ENCODE results near the gene LRTM2. TPM values are rescaled to one million over a fixed set of nuclear protein-coding genes. Genes with fewer than 3 reads are reported as not detected.
A peak's percentile ranks its signal among the peaks of the same experiment; 100 is the strongest.

Gene LRTM2
- total RNA-seq, 4 donors from 2014 or later = not detected

- Histone ChIP-seq H3K4me1 (peaks cover 0 to 11% (median 0%) of the 10 kb centered on the region in 3 donors), H3K9me3 (no peaks in the 10 kb centered on the region), H3K27ac (peak overlapping the region in 3 of 4 donors; percentile 14 to 29 (median 20)), H3K36me3 (no peaks in the 10 kb centered on the region), H3K27me3 (no peaks in the 10 kb centered on the region), H3K4me3 (no peak overlapping the region)
- 34 to 54% methylated on average over 11 to 12 of the region's 25 CpGs for WGBS, 2 donors
- DNase-seq = no peak
- TF ChIP-seq POLR2A (IDR thresholded peaks at IDR 0.05) (no peak), CTCF (IDR thresholded peaks at IDR 0.05) (no peak)
- intact Hi-C loops (cut with DNase I) = no loop called here
These were observed 15.6 kb upstream of the LRTM2 start for GRCh38 chr12:1804545-1805332.

DNA sequence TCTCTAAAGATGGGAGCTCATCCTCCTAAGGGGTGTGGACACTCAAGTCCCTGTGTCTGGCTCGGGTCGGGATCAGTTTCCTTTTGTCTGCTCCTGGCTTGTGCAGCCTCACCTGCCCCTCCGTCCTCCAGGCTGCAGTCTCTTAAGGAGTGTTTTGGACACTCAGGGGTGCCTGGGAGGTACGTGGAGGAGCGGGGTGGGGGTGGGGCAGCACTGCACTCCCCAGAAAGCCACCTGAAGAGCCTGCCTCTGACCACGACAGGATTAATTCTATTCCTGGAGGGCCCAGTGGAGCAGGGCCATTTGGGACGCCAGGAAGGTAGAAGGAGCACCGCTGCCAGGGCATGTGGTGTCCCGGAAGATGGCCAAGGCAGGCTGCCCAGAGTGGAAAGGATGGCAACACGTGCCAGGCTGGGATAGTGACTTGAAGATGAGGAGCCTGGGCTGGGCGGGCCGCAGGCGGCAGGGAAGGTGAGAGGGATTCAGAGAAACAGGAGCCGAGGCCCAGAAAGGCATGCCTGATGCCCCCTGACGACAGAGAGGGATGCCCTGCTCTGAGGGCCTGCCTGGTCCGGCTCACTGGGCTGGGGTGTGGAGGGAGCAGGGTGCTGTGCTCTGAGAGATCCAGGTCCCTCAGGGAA, 14.8 kb upstream of the LRTM2 start:
- intact Hi-C loops (cut with DNase I) = no loop called here
- no peak for DNase-seq
- no peaks in the 10 kb centered on the region for H3K27me3 ChIP-seq
- no peaks in the 10 kb centered on the region for H3K36me3 ChIP-seq
- no peaks in the 10 kb centered on the region for H3K9me3 ChIP-seq
- peaks cover 0 to 11% (median 0%) of the 10 kb centered on the region in 3 donors for H3K4me1 ChIP-seq
- no peak for TF ChIP-seq POLR2A (IDR thresholded peaks at IDR 0.05)
- no peak for TF ChIP-seq CTCF (IDR thresholded peaks at IDR 0.05)
- 79 to 96% methylated on average over 5 to 7 of the region's 16 CpGs for WGBS, 2 donors
- H3K27ac ChIP-seq = no peak overlapping the region
- no peak overlapping the region for H3K4me3 ChIP-seq

DNA sequence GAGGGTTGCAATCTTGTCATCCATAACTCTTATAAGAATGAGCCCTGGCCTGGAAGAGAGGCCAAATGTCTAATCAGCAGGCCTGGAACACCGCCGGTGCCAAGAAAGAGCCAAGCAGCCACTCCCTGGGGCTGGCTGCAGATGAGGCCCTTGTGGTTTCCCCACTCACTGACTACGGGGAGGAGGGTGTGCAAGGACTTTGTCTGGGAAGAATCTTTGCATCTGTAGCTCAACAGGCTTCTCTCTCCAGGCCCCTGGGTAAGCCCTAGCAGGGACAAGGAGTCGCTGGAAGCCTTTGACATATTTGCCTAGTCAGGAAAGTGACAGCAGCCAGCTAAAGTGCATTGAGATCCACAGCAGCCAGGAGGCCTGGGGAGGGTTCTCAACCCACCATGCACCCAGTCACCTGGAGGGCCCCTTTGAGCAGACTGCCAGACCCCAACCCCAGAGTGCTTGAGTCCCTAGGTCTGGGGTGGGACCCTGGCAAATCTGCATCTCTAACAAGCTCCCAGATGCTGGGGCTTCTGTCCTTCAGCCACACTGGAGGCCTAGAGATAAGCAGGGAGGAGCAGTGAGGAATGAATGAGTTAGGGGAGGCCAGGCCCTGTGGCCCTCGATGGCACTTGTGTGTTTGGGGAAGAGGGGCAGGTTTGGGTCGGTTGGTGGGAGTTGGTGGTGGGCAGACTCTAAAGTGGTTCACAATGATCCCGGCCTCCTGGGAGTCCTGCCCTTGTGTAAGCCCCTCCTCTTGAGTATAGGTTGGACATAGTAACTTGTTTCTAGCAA, 13.9 kb upstream of the LRTM2 start:
- Histone ChIP-seq H3K27ac (no peak overlapping the region), H3K4me3 (no peak overlapping the region), H3K27me3 (peaks cover 0 to 2% (median 0%) of the 10 kb centered on the region in 4 donors), H3K9me3 (no peaks in the 10 kb centered on the region), H3K4me1 (peaks cover 0 to 15% (median 0%) of the 10 kb centered on the region in 3 donors), H3K36me3 (no peaks in the 10 kb centered on the region)
- DNase-seq = no peak
- intact Hi-C loops (cut with DNase I) = no loop called here
- TF ChIP-seq POLR2A (IDR thresholded peaks at IDR 0.05) = no peak
- WGBS, 2 donors = 57 to 60% methylated on average over 3 to 6 of the region's 7 CpGs

GRCh38 chr12:1807087-1807860, 13.1 kb upstream of the LRTM2 start:
- 85 to 89% methylated on average over 10 of the region's 15 CpGs for WGBS, 2 donors
- Histone ChIP-seq H3K27ac (no peak overlapping the region), H3K4me1 (peaks cover 0 to 21% (median 0%) of the 10 kb centered on the region in 3 donors), H3K9me3 (no peaks in the 10 kb centered on the region), H3K36me3 (no peaks in the 10 kb centered on the region), H3K4me3 (no peak overlapping the region), H3K27me3 (peaks cover 0 to 5% (median 0%) of the 10 kb centered on the region in 4 donors)
- TF ChIP-seq POLR2A (IDR thresholded peaks at IDR 0.05) (no peak), CTCF (IDR thresholded peaks at IDR 0.05) (no peak)
- intact Hi-C loops (cut with DNase I) = no loop called here
- DNase-seq = no peak
